Neuronal stem cell (in vitro differentiated cells): ENCODE measurements around the gene SEMA6B.

Experiments
- DNase-seq: peaks from one replicate; pipeline ENCODE4 v3.0.0-alpha.2; 2013; ENCODE audit warnings: low spot score
- H2AFZ ChIP-seq: one replicate; pipeline ENCODE4 v1.6.1; 2013; ENCODE audit warnings: mild to moderate bottlenecking, low read length, inconsistent platforms
- H2AK5ac ChIP-seq: 2 replicates; pipeline ENCODE4 v1.6.1; 2013; ENCODE audit warnings: low read depth, mild to moderate bottlenecking, inconsistent platforms, low read length, moderate library complexity, mixed read lengths
- H2BK120ac ChIP-seq: 2 replicates; pipeline ENCODE4 v1.6.1; 2013; ENCODE audit warnings: low read depth, mild to moderate bottlenecking, inconsistent platforms, low read length, moderate library complexity, mixed read lengths
- H2BK12ac ChIP-seq: one replicate; pipeline ENCODE4 v1.6.1; 2013; ENCODE audit warnings: low read length, inconsistent platforms
- H2BK15ac ChIP-seq: 2 replicates; pipeline ENCODE4 v1.6.1; 2013; ENCODE audit warnings: mild to moderate bottlenecking, low read length, inconsistent platforms, mixed read lengths
- H2BK5ac ChIP-seq: one replicate; pipeline ENCODE4 v1.6.1; 2013; ENCODE audit warnings: inconsistent platforms, mild to moderate bottlenecking, low read length, moderate library complexity
- H3K14ac ChIP-seq: one replicate; pipeline ENCODE4 v1.6.1; 2013; ENCODE audit warnings: low read length, inconsistent platforms
- H3K18ac ChIP-seq: 2 replicates; pipeline ENCODE4 v1.6.1; 2013; ENCODE audit warnings: low read length, inconsistent platforms
- H3K23ac ChIP-seq: 2 replicates; pipeline ENCODE4 v1.6.1; 2013; ENCODE audit warnings: low read depth, mild to moderate bottlenecking, mixed read lengths, low read length, inconsistent platforms; ENCODE audit not compliant: poor library complexity
- H3K27ac ChIP-seq: replicated peaks from 3 replicates; pipeline ENCODE4 v1.5.1; 2013; ENCODE audit warnings: low read length, inconsistent platforms
- H3K27me3 ChIP-seq, 3 experiments: 2 replicates each; pipeline ENCODE4 v1.6.1; 2013; ENCODE audit warnings: low read length in 3 of 3, mild to moderate bottlenecking in 2 of 3, inconsistent platforms in 1 of 3, low read depth in 1 of 3, mixed read lengths in 1 of 3, moderate library complexity in 1 of 3; ENCODE audit not compliant: control insufficient read depth in 3 of 3, insufficient read depth in 3 of 3
- H3K36me3 ChIP-seq, 2 donors: replicated peaks in 1 of 2; 2 replicates each; pipeline ENCODE4 v1.6.1; 2013; ENCODE audit warnings: low read length in 2 of 2; ENCODE audit not compliant: control insufficient read depth in 2 of 2, insufficient read depth in 2 of 2
- H3K4ac ChIP-seq: 2 replicates; pipeline ENCODE4 v1.6.1; 2013; ENCODE audit warnings: inconsistent platforms, mild to moderate bottlenecking, low read length, moderate library complexity
- H3K4me1 ChIP-seq, 2 donors: 1 replicate in 1 of 2; 2 replicates in 1 of 2; pipeline ENCODE4 v1.6.1; 2013; ENCODE audit warnings: low read length in 2 of 2, low read depth in 1 of 2; ENCODE audit not compliant: control insufficient read depth in 2 of 2, insufficient read depth in 1 of 2
- H3K4me2 ChIP-seq: one replicate; pipeline ENCODE4 v1.6.1; 2013; ENCODE audit warnings: mild to moderate bottlenecking, low read length, inconsistent platforms; ENCODE audit not compliant: insufficient read depth, poor library complexity, severe bottlenecking
- H3K4me3 ChIP-seq, 2 donors: 2 replicates each; pipeline ENCODE4 v1.5.1; 2013; ENCODE audit warnings: low read length in 2 of 2, mild to moderate bottlenecking in 2 of 2, inconsistent platforms in 1 of 2, moderate library complexity in 1 of 2
- H3K79me1 ChIP-seq: one replicate; pipeline ENCODE4 v1.6.1; 2013; ENCODE audit warnings: low read depth, mild to moderate bottlenecking, inconsistent platforms, low read length, moderate library complexity
- H3K9ac ChIP-seq: one replicate; pipeline ENCODE4 v1.6.1; 2013; ENCODE audit warnings: mild to moderate bottlenecking, low read depth, low read length, inconsistent platforms; ENCODE audit not compliant: poor library complexity
- H3K9me3 ChIP-seq, 2 donors: replicated peaks in 1 of 2; 2 replicates each; pipeline versions ENCODE3 to v1.6.1; 2013; ENCODE audit warnings: low read length in 2 of 2, mild to moderate bottlenecking in 2 of 2, inconsistent platforms in 1 of 2, low read depth in 1 of 2, mixed read lengths in 1 of 2, moderate library complexity in 1 of 2; ENCODE audit not compliant: control insufficient read depth in 2 of 2, insufficient read depth in 1 of 2
- H4K8ac ChIP-seq: one replicate; pipeline ENCODE4 v1.6.1; 2013; ENCODE audit warnings: low read depth, mild to moderate bottlenecking, inconsistent platforms, low read length, moderate library complexity
- H4K91ac ChIP-seq: one replicate; pipeline ENCODE4 v1.6.1; 2013; ENCODE audit warnings: low read length, low read depth, mild to moderate bottlenecking, inconsistent platforms; ENCODE audit not compliant: poor library complexity
- WGBS, 2 donors: extraction: QIAGEN DNeasy Blood & Tissue Kit; methylation state at CpG; one replicate each; pipeline ENCODE4 v1.1.7; 2013; ENCODE audit warnings: missing lambda C conversion rate in 2 of 2, mixed read lengths in 1 of 2; ENCODE audit not compliant: insufficient read length in 2 of 2, insufficient replicate concordance in 1 of 2; ENCODE audit errors: extremely low coverage in 2 of 2; 5-methylcytosine and 5-hydroxymethylcytosine counted together

The SEMA6B gene

GRCh38 chr19:4511300-4512054, 48.0 kb downstream of the SEMA6B start:
- H2BK120ac ChIP-seq = no peak overlapping the region
- no peak overlapping the region for H4K91ac ChIP-seq
- peak overlapping the region; percentile 89 for H3K14ac ChIP-seq
- no peak overlapping the region for H3K4me3 ChIP-seq
- no peak overlapping the region for H3K4ac ChIP-seq
- H3K18ac ChIP-seq = peak overlapping the region; percentile 64
- H3K4me1 ChIP-seq = peaks cover 0 to 1% of the 10 kb centered on the region in 2 donors
- H3K4me2 ChIP-seq = no peak overlapping the region
- peak overlapping the region; percentile 60 for H3K9ac ChIP-seq
- peak overlapping the region; percentile 93 for H3K23ac ChIP-seq
- no peak for DNase-seq
- no peak overlapping the region for H4K8ac ChIP-seq
- H3K36me3 ChIP-seq = peaks cover 0 to 3% of the 10 kb centered on the region in 2 donors
- H2BK12ac ChIP-seq = no peak overlapping the region
- H2BK5ac ChIP-seq = no peak overlapping the region
- no peak overlapping the region for H3K27ac ChIP-seq
- no peak overlapping the region for H2AK5ac ChIP-seq
- H2BK15ac ChIP-seq = no peak overlapping the region
- H3K79me1 ChIP-seq = peaks cover 3% of the 10 kb centered on the region
- WGBS, 2 donors = no CpG with 5 or more reads among the region's 27 CpGs
- H3K9me3 ChIP-seq = no peaks in the 10 kb centered on the region
- H2AFZ ChIP-seq = no peak overlapping the region
- peaks cover 0 to 4% (median 0%) of the 10 kb centered on the region in 3 experiments for H3K27me3 ChIP-seq

- Histone ChIP-seq H3K23ac (peak overlapping the region; percentile 89), H3K9me3 (no peaks in the 10 kb centered on the region), H4K91ac (no peak overlapping the region), H3K79me1 (peaks cover 3% of the 10 kb centered on the region), H3K27me3 (peaks cover 0 to 4% (median 0%) of the 10 kb centered on the region in 3 experiments), H3K18ac (peak overlapping the region; percentile 76), H2BK5ac (peak overlapping the region; percentile 39), H3K36me3 (peaks cover 0 to 4% of the 10 kb centered on the region in 2 donors), H3K4ac (peak overlapping the region; percentile 38), H3K4me3 (no peak overlapping the region), H4K8ac (no peak overlapping the region), H2BK15ac (no peak overlapping the region), H3K4me1 (no peaks in the 10 kb centered on the region), H2AK5ac (no peak overlapping the region), H3K4me2 (no peak overlapping the region), H3K14ac (peak overlapping the region; percentile 94), H2BK12ac (no peak overlapping the region), H2AFZ (no peak overlapping the region), H3K27ac (no peak overlapping the region), H3K9ac (peak overlapping the region; percentile 9), H2BK120ac (no peak overlapping the region)
- no peak for DNase-seq
- WGBS, 2 donors = no CpG with 5 or more reads among the region's 37 CpGs
Observed at GRCh38 chr19:4510435-4511255, 48.8 kb downstream of the SEMA6B start.

GRCh38 chr19:4508698-4509097, 50.8 kb downstream of the SEMA6B start:
- no CpG with 5 or more reads among the region's 21 CpGs for WGBS, 2 donors
- Histone ChIP-seq H2AK5ac (peak overlapping the region; percentile 25), H2BK120ac (no peak overlapping the region), H3K27ac (no peak overlapping the region), H3K4me2 (no peak overlapping the region), H3K79me1 (peaks cover 6% of the 10 kb centered on the region), H3K9ac (no peak overlapping the region), H2BK5ac (no peak overlapping the region), H4K8ac (no peak overlapping the region), H3K23ac (no peak overlapping the region), H3K18ac (no peak overlapping the region), H3K4ac (no peak overlapping the region), H3K4me3 (no peak overlapping the region), H2BK15ac (no peak overlapping the region), H3K14ac (no peak overlapping the region), H2AFZ (no peak overlapping the region), H3K36me3 (peaks cover 11 to 16% of the 10 kb centered on the region in 2 donors), H3K4me1 (peaks cover 0 to under 1% of the 10 kb centered on the region in 2 donors), H2BK12ac (no peak overlapping the region), H4K91ac (no peak overlapping the region), H3K27me3 (peaks cover 0 to 4% (median 0%) of the 10 kb centered on the region in 3 experiments), H3K9me3 (no peaks in the 10 kb centered on the region)
- DNase-seq = no peak

GRCh38 chr19:4507804-4508203, 51.7 kb downstream of the SEMA6B start:
- Histone ChIP-seq H2AFZ (no peak overlapping the region), H4K8ac (peak overlapping the region; percentile 43), H3K79me1 (peaks cover 6% of the 10 kb centered on the region), H2BK5ac (no peak overlapping the region), H3K27me3 (peaks cover 0 to 4% (median 0%) of the 10 kb centered on the region in 3 experiments), H3K4ac (no peak overlapping the region), H3K4me3 (no peak overlapping the region), H3K18ac (peak overlapping the region; percentile 57), H3K9ac (no peak overlapping the region), H3K9me3 (no peaks in the 10 kb centered on the region), H2BK12ac (no peak overlapping the region), H2BK120ac (no peak overlapping the region), H3K14ac (peak overlapping the region; percentile 82), H3K4me1 (peaks cover 0 to 8% of the 10 kb centered on the region in 2 donors), H2BK15ac (no peak overlapping the region), H3K36me3 (peaks cover 17 to 19% of the 10 kb centered on the region in 2 donors), H3K27ac (no peak overlapping the region), H3K23ac (peak overlapping the region; percentile 96), H2AK5ac (no peak overlapping the region), H3K4me2 (no peak overlapping the region), H4K91ac (no peak overlapping the region)
- no CpG with 5 or more reads among the region's 17 CpGs for WGBS, 2 donors
- DNase-seq = no peak
